H1 (cell line): ENCODE data around the gene SH3RF3. TPM values are rescaled to one million over a fixed set of nuclear protein-coding genes. Genes with fewer than 3 reads are reported as not detected.

Experiments used
- GABPA ChIP-seq: IDR thresholded peaks from 2 replicates; pipeline ENCODE4 v1.6.1; 2011; ENCODE audit warnings: mild to moderate bottlenecking, low read length, moderate library complexity, borderline replicate concordance; ENCODE audit not compliant: insufficient read depth
- GTF2F1 ChIP-seq: IDR thresholded peaks from 2 replicates; pipeline ENCODE4 v1.6.1; 2012; ENCODE audit warnings: low read depth, low read length, improper control_type of control experiment, borderline replicate concordance
- SIX5 ChIP-seq: IDR thresholded peaks from 2 replicates; pipeline ENCODE4 v1.6.1; 2011; ENCODE audit warnings: mild to moderate bottlenecking, low read depth, low read length
- SP4 ChIP-seq: IDR thresholded peaks from 2 replicates; pipeline ENCODE4 v1.6.1; 2012; ENCODE audit warnings: low read length, inconsistent platforms
- polyA plus RNA-seq, 7 experiments: library from polyadenylated mRNA; depleted of rRNA in 3 of 7; stranded (reverse) in 5 of 7; unstranded in 2 of 7; fragments of >200 nt in 5 of 7; fragments of 200-250 nt in 2 of 7; gene quantifications; 1 replicate in 5 of 7; 2 replicates in 1 of 7; 4 replicates in 1 of 7; pipeline versions ENCODE4 v1.2.1 to v1.2.3, GENCODE V29; 2011 to 2013; ENCODE audit warnings: missing spikeins in 2 of 7, mixed read lengths in 2 of 7
- total RNA-seq: library from RNA; stranded (reverse); fragmentation: NEBNext Ultra II Directional; extraction: Animal tissue kit (Norgen Biotek cat#: 25700); gene quantifications from 2 replicates; pipeline ENCODE4 v1.2.1, GENCODE V29; 2021

Gene SH3RF3
- total and polyA plus RNA-seq, 2 of the 8 experiments (the other 6 are each of a cell fraction or from before 2014, with no cell fraction given) = 0.11 to 0.65 TPM

DNA sequence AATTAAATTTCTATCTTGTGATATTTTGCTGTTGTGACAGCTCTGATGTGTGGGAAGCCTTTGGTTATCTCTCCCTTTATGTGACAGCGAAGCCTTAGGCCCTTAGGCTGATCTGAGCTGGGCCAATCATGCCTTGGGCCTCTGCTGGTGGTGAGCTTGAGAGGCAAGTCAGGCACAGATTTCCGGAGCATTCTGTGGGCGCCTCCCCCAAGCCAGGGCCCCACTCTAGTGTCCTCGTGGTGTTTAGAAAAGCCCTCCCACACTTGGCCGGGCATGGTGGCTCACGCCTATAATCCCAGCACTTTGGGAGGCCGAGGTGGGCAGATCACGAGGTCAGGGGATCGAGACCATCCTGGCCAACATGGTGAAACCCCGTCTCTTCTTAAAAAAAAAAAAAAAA lies 239.8 kb downstream of the SH3RF3 start (continued):
- TF ChIP-seq GABPA = no peak
- TF ChIP-seq GTF2F1 = no peak
- TF ChIP-seq SIX5 = no peak
- TF ChIP-seq SP4 = no peak
